ENCODE data around the gene DCDC2C. TPM values are rescaled to one million over a fixed set of nuclear protein-coding genes. Genes with fewer than 3 reads are reported as not detected.
"Not testable (repeated sequence)": the region's sequence is repeated elsewhere in the genome, so short reads cannot be mapped to it uniquely, and the experiment has no call there.

Gene DCDC2C
- total RNA-seq, 2 donors from 2014 or later: not detected

DNA sequence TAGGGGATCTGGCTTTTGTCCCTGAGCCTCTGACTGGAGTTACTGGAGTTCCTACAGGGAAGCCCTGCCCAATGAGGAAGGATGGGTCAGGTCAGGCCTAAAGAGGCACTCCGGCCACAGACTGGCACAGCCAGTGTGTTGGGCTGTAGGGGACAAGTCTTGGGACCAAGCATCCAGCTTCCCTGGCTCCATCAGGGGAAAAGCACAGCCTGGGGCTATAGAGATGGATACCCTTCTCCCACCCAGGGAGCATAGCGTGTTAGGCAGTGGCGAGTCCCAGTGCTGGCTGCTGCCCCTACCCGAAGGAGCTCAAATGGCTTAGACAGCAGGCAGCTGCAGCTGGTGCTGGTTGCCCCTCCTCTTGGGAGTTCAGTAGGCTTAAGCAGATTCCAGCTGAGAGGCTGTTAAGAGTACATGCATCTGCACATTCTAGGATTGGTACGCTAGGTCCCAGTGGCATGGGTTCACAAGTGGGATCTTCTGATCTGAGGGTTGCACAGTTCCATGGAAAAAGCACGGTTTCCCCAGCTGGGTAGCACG is 111.4 kb downstream of the DCDC2C start:
- DNase-seq: no peak
- H3K4me3 ChIP-seq: no peak overlapping the region
- H3K27me3 ChIP-seq: no peaks in the 10 kb centered on the region
- no peaks in the 10 kb centered on the region for H3K9me3 ChIP-seq
- H3K27ac ChIP-seq: no peak overlapping the region
- H3K36me3 ChIP-seq: no peaks in the 10 kb centered on the region
- no peak overlapping the region for H3K9ac ChIP-seq (ENCODE audit: low read depth in 2 of 2, low read length in 2 of 2)
- TF ChIP-seq, protein P1, sequence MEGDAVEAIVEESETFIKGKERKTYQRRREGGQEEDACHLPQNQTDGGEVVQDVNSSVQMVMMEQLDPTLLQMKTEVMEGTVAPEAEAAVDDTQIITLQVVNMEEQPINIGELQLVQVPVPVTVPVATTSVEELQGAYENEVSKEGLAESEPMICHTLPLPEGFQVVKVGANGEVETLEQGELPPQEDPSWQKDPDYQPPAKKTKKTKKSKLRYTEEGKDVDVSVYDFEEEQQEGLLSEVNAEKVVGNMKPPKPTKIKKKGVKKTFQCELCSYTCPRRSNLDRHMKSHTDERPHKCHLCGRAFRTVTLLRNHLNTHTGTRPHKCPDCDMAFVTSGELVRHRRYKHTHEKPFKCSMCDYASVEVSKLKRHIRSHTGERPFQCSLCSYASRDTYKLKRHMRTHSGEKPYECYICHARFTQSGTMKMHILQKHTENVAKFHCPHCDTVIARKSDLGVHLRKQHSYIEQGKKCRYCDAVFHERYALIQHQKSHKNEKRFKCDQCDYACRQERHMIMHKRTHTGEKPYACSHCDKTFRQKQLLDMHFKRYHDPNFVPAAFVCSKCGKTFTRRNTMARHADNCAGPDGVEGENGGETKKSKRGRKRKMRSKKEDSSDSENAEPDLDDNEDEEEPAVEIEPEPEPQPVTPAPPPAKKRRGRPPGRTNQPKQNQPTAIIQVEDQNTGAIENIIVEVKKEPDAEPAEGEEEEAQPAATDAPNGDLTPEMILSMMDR (IDR thresholded peaks at IDR 0.05): no peak
- H3K4me1 ChIP-seq: no peaks in the 10 kb centered on the region
- intact Hi-C loops (cut with DNase I): no loop called here

DNA sequence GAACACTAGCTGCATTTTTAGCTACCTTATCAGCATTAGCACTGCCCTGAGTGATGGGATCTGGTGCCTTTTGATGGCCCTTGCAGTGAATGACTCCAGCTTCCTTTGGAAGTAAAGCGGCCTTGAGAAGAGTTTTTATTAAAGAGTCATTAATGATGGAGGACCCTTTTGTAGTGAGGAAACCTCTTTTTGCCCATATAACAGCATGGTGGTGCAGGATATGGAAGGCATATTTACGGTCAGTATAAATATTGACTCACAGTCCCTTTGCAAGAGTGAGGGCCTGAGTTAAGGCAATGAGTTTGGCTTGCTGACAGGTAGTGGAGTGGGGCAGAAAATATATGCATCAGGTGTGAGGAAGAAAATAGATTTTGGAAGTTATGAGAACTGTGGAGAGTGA is 113.8 kb downstream of the DCDC2C start:
- H3K36me3 ChIP-seq; DNase-seq; H3K9ac ChIP-seq (ENCODE audit: low read depth in 2 of 2, low read length in 2 of 2); H3K4me3 ChIP-seq; H3K4me1 ChIP-seq; intact Hi-C loops (cut with DNase I); H3K9me3 ChIP-seq; H3K27me3 ChIP-seq; H3K27ac ChIP-seq: not testable (repeated sequence)

DNA sequence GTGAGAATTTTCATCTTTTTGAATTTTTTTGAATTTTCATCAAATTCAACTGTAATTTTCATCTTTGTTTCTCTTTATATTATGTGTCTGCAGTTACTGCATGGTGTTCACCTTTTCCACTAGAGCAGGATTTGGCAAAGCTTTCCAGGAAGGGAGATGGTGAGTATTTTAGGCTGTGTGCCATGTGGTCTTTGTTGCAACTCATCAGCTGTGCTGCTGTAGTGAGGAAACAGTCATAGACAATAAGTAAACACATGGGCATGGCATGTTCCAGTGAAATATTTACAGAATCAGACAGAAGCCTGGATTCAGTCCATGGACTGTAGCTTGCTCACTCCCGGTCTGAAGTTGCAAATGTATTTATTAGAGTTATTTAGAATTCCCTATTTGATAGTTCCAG is 120.4 kb downstream of the DCDC2C start:
- TF ChIP-seq, protein P1 (IDR thresholded peaks at IDR 0.05): no peak
- no peak for DNase-seq
- H3K27me3 ChIP-seq: no peaks in the 10 kb centered on the region
- H3K9ac ChIP-seq (ENCODE audit: low read depth in 2 of 2, low read length in 2 of 2): no peak overlapping the region
- H3K9me3 ChIP-seq: no peaks in the 10 kb centered on the region
- H3K27ac ChIP-seq: no peak overlapping the region
- H3K4me3 ChIP-seq: no peak overlapping the region
- intact Hi-C loops (cut with DNase I): no loop called here
- H3K36me3 ChIP-seq: no peaks in the 10 kb centered on the region
- H3K4me1 ChIP-seq: no peaks in the 10 kb centered on the region

DNA sequence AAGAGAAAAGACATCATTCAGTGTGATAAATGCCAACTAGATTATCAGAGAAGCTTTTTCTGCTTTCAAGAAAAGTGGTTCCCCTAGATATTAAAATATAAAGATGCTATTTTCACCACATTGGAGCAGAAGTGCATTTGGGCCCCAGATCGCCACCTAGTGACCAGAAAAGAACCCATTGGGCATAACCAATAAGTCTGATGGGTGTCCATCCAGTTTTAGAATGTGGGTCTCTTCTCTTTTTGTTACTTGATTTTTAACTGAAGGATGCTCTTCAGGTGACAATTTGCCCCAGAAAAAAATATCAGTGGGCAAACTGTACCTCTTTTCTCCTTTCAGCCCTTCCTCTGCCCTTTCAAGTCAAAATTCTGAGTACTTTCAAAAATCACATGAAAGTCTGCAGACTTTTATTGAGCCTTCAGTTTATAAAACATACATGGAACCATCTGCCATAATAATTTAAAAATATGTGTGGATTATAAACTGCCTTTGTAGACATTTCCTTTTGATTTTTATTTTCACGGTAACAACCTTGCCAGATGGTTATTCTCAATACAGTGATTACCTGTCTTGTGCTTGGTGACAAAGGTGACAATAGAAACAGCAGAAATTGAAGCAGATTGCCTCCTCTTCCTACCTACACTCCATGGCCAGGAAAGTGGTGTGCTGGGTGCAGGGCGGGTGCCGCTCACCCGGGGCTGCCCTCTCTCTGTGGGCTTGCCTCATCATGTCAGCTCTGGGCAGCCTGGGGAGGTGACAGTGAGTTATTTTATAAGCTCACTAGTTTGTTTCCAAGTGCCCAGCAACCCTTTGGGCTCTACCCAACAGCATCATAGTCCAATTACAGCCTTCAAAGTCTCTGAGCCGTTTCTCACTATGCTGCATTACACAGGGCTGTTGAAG is 124.5 kb downstream of the DCDC2C start:
- H3K27ac ChIP-seq: no peak overlapping the region
- no peaks in the 10 kb centered on the region for H3K36me3 ChIP-seq
- no peak overlapping the region for H3K4me3 ChIP-seq
- no peak overlapping the region for H3K9ac ChIP-seq (ENCODE audit: low read depth in 2 of 2, low read length in 2 of 2)
- intact Hi-C loops (cut with DNase I): no loop called here
- H3K27me3 ChIP-seq: no peaks in the 10 kb centered on the region
- no peaks in the 10 kb centered on the region for H3K4me1 ChIP-seq
- no peaks in the 10 kb centered on the region for H3K9me3 ChIP-seq
- TF ChIP-seq, protein P1 (IDR thresholded peaks at IDR 0.05): no peak
- DNase-seq: no peak

DNA sequence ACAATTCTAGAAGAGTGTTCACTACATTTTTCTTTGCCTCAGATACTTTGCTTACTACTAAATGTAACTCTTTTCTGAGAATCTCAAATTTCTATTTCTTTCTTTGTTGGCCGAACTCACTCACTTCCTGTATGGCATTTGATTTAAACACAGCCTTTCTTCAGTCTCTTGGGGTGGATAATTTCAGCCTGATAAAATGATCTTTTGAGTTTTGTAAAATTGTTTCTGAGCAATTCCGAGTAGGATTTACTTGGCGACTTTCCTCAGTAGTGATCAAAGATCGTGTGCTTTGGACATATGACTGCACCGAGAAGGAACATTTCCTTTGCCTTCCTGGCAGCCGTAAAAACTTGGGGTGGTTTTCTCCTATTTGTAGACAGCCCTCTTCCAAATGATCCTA is 127.4 kb downstream of the DCDC2C start:
- Histone ChIP-seq H3K36me3 (no peaks in the 10 kb centered on the region), H3K4me1 (no peaks in the 10 kb centered on the region), H3K9me3 (no peaks in the 10 kb centered on the region), H3K4me3 (no peak overlapping the region), H3K27me3 (no peaks in the 10 kb centered on the region), H3K9ac (ENCODE audit: low read depth in 2 of 2, low read length in 2 of 2) (no peak overlapping the region), H3K27ac (no peak overlapping the region)
- intact Hi-C loops (cut with DNase I): no loop called here
- no peak for DNase-seq
- TF ChIP-seq, protein P1 (IDR thresholded peaks at IDR 0.05): no peak

DNA sequence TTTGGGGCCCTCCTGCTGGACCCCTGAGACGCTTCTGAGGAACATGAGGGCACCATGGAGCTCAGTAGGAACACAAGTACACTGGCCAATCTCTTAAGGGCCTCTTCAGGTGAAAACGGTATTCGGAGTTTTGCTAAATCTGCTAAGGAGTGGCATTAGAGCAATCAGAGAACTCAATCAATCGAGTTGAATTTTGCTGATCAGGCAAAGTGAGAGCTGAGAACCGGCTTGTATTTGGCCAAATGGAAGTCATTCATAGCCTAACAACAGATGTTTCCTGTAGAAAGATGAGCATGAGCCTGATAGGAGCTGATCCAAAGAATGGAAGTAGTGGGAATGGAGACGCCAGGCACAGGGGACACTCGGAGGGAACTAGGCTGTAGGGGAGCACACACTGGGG is 133.7 kb downstream of the DCDC2C start:
- no peaks in the 10 kb centered on the region for H3K9me3 ChIP-seq
- no peak for DNase-seq
- H3K27me3 ChIP-seq: no peaks in the 10 kb centered on the region
- no peaks in the 10 kb centered on the region for H3K36me3 ChIP-seq
- H3K27ac ChIP-seq: no peak overlapping the region
- intact Hi-C loops (cut with DNase I): no loop called here
- H3K9ac ChIP-seq (ENCODE audit: low read depth in 2 of 2, low read length in 2 of 2): no peak overlapping the region
- no peaks in the 10 kb centered on the region for H3K4me1 ChIP-seq
- TF ChIP-seq, protein P1 (IDR thresholded peaks at IDR 0.05): no peak
- no peak overlapping the region for H3K4me3 ChIP-seq
